Coronary artery (tissue), 2 donors: ENCODE data around the gene CHD5.

Source experiments
- DNase-seq: peaks from one replicate; pipeline ENCODE4 v3.0.0-alpha.2; 2017; ENCODE audit warnings: low spot score
- H3K27ac ChIP-seq, 2 donors: fragments of 200-600 bp; sonication (generic); one replicate each; pipeline ENCODE4 v1.5.1; 2016 to 2019
- H3K4me3 ChIP-seq: fragments of 200-600 bp; sonication (generic); 2 replicates; pipeline ENCODE4 v1.5.1; 2016; ENCODE audit warnings: mild to moderate bottlenecking, moderate library complexity
- TF ChIP-seq, protein P1 (sequence below): fragments of 200-600 bp; sonication (generic); IDR thresholded peaks from one replicate; pipeline ENCODE4 v1.5.1; 2019; ENCODE audit warnings: antibody characterized with exemption

The CHD5 gene

DNA sequence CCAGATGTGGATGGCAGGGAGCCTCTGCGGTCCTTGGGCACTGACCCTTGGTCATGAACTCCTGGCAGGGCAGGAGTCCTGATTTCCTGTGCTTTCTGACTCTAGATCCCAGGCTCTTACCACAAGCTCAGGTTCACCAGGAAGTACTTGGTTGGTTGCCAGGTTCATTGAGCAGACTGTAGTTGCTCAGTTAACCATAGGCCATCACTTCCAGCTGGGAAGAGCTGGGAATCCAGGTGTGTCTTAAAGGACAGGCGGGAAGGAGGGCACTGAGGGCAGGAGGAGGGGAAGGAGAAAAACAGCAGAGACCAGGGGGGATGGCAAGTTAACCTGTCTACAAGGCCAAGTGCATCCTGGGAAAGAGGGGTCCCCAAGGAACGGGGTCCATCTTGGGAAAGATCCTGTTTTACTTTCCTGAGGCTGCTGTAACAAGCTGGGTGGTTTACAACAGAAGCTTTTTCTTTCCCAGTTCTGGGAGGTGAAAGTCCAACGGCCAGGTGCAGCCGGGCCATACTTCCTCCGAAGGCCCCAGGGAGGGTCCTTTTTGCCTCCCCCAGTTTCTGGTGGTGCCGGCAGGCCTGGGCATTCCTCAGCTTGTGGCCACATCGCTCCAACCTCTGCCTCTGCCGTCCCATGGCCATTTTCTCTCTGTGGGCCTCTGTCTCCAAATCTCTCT, 122.8 kb downstream of the CHD5 start:
- DNase-seq, result no peak
- H3K27ac ChIP-seq, result no peak overlapping the region
- H3K4me3 ChIP-seq, result no peak overlapping the region
- TF ChIP-seq, protein P1, sequence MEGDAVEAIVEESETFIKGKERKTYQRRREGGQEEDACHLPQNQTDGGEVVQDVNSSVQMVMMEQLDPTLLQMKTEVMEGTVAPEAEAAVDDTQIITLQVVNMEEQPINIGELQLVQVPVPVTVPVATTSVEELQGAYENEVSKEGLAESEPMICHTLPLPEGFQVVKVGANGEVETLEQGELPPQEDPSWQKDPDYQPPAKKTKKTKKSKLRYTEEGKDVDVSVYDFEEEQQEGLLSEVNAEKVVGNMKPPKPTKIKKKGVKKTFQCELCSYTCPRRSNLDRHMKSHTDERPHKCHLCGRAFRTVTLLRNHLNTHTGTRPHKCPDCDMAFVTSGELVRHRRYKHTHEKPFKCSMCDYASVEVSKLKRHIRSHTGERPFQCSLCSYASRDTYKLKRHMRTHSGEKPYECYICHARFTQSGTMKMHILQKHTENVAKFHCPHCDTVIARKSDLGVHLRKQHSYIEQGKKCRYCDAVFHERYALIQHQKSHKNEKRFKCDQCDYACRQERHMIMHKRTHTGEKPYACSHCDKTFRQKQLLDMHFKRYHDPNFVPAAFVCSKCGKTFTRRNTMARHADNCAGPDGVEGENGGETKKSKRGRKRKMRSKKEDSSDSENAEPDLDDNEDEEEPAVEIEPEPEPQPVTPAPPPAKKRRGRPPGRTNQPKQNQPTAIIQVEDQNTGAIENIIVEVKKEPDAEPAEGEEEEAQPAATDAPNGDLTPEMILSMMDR, result no peak

DNA sequence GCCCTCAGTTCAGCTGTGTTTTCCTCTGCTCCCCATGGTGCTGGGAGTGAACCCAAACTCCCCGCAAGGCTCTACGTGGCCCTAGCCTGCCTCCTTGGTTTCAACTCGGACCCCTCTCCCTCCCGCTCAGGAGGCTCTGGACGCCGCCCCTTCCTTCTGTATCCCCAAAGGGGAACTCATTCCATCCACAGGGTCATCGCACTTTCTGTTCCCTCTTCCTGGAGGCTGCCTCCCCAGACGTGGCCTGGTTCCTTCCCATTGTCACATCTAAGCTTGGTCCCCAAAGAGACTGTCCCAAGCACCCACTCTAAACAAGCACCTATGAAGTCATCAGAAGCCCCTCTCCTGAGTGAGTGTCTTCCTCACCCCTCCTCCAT, 123.6 kb downstream of the CHD5 start:
- Histone ChIP-seq H3K4me3 (no peak overlapping the region), H3K27ac (no peak overlapping the region)
- DNase-seq, result no peak
- TF ChIP-seq, protein P1, result no peak

DNA sequence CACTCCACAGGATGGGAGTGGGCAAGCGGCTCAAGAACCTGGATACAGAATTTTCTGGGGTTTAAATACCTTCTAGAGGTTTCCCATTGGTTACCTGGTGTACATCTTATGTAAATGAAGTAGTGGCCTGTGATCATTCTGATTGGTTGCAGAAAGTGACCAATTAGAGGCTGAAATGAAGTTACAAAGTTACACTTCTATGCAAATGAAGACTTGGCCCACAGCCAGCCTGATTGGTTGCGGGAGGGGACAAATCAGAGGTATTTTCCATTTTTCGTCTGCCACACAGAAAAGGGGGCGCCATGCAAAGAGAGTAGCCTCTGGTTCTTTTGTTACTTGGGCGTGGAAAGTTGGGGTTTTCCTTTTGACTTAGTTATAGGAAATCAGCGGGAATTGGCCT, 125.5 kb downstream of the CHD5 start:
- H3K27ac ChIP-seq, result no peak overlapping the region
- H3K4me3 ChIP-seq, result no peak overlapping the region
- TF ChIP-seq, protein P1, result no peak
- DNase-seq, result no peak

DNA sequence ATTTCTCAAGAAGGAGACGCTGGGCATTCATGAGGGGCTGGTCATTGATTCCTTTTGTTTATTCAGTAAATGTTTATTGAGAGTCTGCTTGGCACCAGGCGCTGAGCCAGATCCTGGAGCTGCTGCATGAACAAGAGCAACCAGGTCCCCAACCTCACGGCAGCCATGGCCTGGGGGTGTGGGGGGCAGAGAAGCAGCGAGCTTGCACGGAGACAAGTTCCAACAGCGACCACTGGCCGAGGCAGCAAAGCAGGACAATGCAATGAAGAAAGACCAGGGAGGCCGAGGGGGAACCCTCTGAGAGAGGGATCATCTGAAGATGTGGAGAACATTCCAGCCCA, 126.9 kb downstream of the CHD5 start:
- TF ChIP-seq, protein P1, result no peak
- Histone ChIP-seq H3K27ac (no peak overlapping the region), H3K4me3 (no peak overlapping the region)
- DNase-seq, result no peak

DNA sequence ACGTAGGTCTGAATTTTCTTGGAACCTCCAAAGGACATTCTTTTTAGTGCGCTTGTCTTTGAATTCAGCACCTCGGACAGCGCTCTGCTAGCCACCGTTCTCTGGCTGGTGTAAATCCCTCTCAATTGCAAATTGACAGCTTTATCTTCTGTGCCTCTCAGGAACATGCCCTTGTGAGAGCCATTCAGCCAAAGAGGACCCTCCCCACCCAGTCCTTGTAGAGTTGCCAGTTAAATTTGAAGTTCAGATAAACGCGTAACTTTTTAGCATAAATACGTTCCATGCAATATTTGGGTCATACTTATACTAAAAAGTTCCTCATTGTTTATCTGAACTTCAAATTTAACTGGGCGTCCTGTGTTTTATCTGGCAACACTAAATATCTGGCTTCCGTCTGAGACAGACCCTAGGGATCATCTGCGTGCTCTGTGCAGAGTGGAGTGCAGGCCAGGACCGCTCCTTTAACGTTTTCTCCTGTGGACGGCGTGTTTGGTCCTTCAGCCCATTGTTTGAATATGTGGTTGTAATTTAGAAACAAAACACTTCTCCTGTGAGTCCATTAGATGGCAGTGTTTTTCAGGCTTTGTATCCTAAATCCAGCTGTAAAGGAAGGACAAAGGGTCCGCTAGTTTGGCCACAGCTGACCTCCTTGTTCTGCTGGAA, 127.4 kb downstream of the CHD5 start:
- TF ChIP-seq, protein P1, result no peak
- Histone ChIP-seq H3K27ac (no peak overlapping the region), H3K4me3 (no peak overlapping the region)
- DNase-seq, result no peak
